Duodenal mucosa (tissue), 2 donors: Measurements from ENCODE around the gene LRMDA.
"Not testable (repeated sequence)": the region's sequence is repeated elsewhere in the genome, so short reads cannot be mapped to it uniquely, and the experiment has no call there.

ENCODE experiments used
- H3K27ac ChIP-seq: one replicate; pipeline ENCODE4 v1.7.0; 2013; ENCODE audit warnings: low read depth, low read length
- H3K27me3 ChIP-seq, 2 donors: one replicate each; pipeline ENCODE4 v1.7.0; 2013; ENCODE audit warnings: low read length in 2 of 2, control low read depth in 1 of 2; ENCODE audit not compliant: insufficient read depth in 2 of 2, control insufficient read depth in 1 of 2
- H3K36me3 ChIP-seq, 2 donors: one replicate each; pipeline ENCODE4 v1.7.0; 2013; ENCODE audit warnings: low read length in 2 of 2, control low read depth in 1 of 2; ENCODE audit not compliant: insufficient read depth in 2 of 2, control insufficient read depth in 1 of 2
- H3K4me1 ChIP-seq, 2 donors: one replicate each; pipeline ENCODE4 v1.7.0; 2013; ENCODE audit warnings: low read length in 2 of 2, control low read depth in 1 of 2; ENCODE audit not compliant: insufficient read depth in 2 of 2, control insufficient read depth in 1 of 2
- H3K4me3 ChIP-seq, 2 donors: one replicate each; pipeline ENCODE4 v1.7.0; 2013; ENCODE audit warnings: low read length in 2 of 2, low read depth in 1 of 2
- H3K9ac ChIP-seq, 2 donors: one replicate each; pipeline ENCODE4 v1.7.0; 2013; ENCODE audit warnings: low read length in 2 of 2, low read depth in 1 of 2
- H3K9me3 ChIP-seq, 2 donors: one replicate each; pipeline ENCODE4 v1.7.0; 2013; ENCODE audit warnings: low read length in 2 of 2, control low read depth in 1 of 2; ENCODE audit not compliant: control insufficient read depth in 1 of 2

LRMDA gene

DNA sequence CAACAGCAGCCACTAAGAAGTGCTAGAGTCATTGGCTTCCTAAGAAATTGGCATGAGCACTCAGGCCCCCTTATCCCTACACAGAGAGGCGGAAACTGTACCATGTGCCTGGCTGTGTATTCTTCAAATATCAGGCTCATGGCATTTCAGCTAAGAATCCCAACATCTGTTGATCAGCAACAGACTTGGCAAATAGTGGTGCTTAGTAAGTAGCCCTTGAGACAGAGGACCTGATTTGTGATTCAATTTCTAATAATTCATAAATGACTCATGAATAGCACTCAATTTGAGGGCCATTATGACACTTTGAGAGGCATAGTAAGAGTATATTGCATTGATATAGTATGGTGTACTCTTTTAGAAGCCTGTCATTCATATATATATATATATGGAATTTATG lies 309.1 kb downstream of the LRMDA start:
- Histone ChIP-seq H3K4me3 (no peak overlapping the region), H3K9me3 (no peaks in the 10 kb centered on the region), H3K27me3 (no peaks in the 10 kb centered on the region), H3K4me1 (no peaks in the 10 kb centered on the region), H3K9ac (no peak overlapping the region), H3K36me3 (no peaks in the 10 kb centered on the region), H3K27ac (no peak overlapping the region)

DNA sequence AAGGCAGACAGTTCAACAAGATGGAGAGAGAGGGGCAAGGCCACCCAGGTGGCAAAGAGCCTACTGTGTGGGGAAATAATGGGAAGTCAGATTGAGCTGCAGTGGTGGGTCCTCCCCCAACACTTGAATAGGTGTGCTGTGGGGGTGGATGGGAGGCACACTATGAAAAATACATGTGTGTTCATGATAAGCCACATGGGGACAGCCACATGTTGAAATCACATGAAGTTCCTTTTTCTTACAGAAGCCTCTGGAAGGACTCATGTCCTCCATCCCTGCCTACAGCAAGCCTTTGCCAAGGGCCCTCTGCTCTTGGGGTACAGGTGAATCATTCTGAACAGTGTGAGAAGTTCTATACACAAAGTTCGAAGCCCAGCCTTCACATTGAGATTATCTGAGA lies 310.9 kb downstream of the LRMDA start:
- no peaks in the 10 kb centered on the region for H3K27me3 ChIP-seq
- no peaks in the 10 kb centered on the region for H3K9me3 ChIP-seq
- no peak overlapping the region for H3K4me3 ChIP-seq
- no peak overlapping the region for H3K27ac ChIP-seq
- no peak overlapping the region for H3K9ac ChIP-seq
- no peaks in the 10 kb centered on the region for H3K4me1 ChIP-seq
- no peaks in the 10 kb centered on the region for H3K36me3 ChIP-seq

DNA sequence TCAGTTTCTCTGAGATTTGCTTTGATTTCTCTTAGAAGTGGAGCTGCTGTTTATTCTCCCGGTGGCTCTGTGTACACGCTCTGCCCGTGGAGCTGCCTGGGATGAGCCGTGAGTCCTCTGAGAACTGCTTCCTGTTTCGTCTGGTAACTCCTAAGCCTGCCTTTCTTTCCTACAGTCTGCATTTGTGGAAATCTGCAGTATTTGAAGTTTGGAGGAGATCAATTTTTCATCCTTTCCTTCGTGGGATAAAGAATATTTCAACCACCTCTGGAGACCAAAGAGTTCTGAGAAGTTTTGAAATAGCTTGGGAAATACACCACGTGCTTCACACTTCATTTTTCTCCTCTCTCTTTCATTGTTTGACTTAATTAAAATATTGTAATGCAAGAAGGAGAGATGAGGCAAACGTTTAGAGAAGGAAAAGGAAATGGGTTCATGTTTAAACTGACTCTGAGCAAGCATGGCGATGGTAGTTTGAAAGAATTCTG lies 311.9 kb downstream of the LRMDA start:
- Histone ChIP-seq H3K4me3 (no peak overlapping the region), H3K9ac (no peak overlapping the region), H3K9me3 (no peaks in the 10 kb centered on the region)

DNA sequence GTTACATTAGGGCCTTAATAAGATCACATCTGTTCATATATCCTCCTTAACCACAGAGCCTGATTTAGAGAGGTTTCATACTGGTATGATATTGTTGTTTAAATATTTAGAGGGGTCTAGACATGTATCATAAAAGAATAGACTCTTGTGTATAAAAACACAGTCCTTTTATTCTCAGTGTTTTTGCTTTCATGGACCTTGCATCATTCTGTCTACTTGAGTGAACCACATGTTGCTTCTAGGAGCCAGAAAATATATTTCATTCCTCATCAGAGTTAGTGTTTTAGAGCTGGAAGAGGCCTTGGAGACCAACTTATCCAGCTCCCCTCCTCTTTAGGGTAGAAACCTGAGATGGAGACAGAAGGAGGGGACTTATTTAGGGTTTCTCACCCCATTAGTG lies 312.8 kb downstream of the LRMDA start:
- H3K27ac ChIP-seq: no peak overlapping the region
- no peaks in the 10 kb centered on the region for H3K36me3 ChIP-seq
- no peak overlapping the region for H3K9ac ChIP-seq
- H3K27me3 ChIP-seq: no peaks in the 10 kb centered on the region
- H3K4me1 ChIP-seq: no peaks in the 10 kb centered on the region
- no peaks in the 10 kb centered on the region for H3K9me3 ChIP-seq
- no peak overlapping the region for H3K4me3 ChIP-seq

More for the DNA sequence above, 311.9 kb downstream of the LRMDA start:
- Histone ChIP-seq H3K36me3 (no peaks in the 10 kb centered on the region), H3K27me3 (no peaks in the 10 kb centered on the region), H3K27ac (no peak overlapping the region), H3K4me1 (no peaks in the 10 kb centered on the region)

DNA sequence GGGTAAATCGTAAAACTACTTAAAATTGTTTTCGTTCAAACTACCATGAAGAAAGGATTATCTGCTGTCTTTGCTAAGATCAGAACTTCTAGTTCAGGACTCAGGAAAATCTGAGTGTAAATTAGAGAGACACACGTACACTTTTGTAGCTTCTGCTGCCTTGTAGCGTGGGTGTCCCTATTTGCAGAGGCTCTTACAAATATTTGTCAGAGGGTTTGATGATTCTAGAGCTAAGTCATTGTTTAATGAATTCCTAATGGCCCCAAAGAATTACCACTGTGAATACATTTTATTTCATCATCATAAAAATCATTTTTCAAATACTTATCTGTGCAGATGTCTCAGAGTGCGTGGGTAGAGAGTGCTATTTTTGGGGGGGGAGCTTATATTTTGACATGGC lies 314.9 kb downstream of the LRMDA start:
- H3K9me3 ChIP-seq: no peaks in the 10 kb centered on the region
- no peaks in the 10 kb centered on the region for H3K4me1 ChIP-seq
- no peaks in the 10 kb centered on the region for H3K27me3 ChIP-seq
- no peak overlapping the region for H3K9ac ChIP-seq
- no peak overlapping the region for H3K4me3 ChIP-seq
- no peaks in the 10 kb centered on the region for H3K36me3 ChIP-seq
- no peak overlapping the region for H3K27ac ChIP-seq

DNA sequence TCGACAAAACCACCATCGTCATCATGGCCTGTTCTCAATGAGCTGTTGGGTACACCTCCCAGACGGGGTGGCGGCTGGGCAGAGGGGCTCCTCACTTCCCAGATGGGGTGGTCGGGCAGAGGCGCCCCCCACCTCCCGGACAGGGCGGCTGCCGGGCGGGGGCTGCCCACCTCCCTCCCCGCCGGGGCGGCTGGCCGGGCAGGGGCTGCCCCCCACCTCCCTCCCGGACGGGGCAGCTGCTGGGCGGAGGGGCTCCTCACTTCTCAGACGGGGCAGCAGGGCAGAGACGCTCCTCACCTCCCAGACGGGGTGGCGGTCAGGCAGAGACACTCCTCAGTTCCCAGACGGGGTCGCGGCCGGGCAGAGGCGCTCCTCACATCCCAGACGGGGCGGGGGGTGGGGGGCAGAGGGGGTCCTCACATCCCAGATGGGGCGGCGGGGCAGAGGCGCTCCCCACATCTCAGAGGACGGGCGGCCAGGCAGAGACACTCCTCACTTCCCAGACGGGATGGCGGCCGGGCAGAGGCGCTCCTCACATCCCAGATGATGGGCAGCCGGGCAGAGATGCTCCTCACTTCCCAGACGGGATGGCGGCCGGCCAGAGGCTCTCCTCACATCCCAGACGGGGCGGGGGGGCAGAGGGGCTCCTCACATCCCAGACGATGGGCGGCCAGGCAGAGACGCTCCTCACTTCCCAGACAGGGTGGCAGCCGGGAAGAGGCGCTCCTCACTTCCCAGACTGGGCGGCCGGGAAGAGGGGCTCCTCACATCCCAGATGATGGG lies 318.9 kb downstream of the LRMDA start:
- not testable (repeated sequence) for H3K27me3 ChIP-seq, H3K4me1 ChIP-seq, H3K4me3 ChIP-seq, H3K9me3 ChIP-seq, H3K27ac ChIP-seq, H3K36me3 ChIP-seq, H3K9ac ChIP-seq

DNA sequence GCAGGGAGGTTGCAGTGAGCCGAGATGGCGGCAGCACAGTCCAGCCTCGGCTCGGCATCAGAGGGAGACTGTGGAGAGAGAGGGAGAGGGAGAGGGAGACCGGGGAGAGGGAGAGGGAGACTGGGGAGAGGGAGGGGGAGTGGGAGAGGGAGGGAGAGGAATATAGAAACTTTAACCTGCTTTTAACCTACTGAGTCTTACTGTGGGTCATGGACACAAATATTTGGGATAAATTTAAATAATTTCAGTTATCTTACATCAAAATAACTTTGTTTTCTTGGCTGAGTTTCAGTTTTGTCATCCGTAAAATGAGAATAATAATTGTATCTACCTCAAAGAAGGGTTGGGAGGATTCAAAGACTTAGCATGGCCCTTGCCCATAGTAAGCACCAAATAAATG lies 319.8 kb downstream of the LRMDA start:
- Histone ChIP-seq H3K27ac (no peak overlapping the region), H3K36me3 (no peaks in the 10 kb centered on the region), H3K9me3 (no peaks in the 10 kb centered on the region), H3K4me1 (no peaks in the 10 kb centered on the region), H3K27me3 (no peaks in the 10 kb centered on the region), H3K4me3 (no peak overlapping the region), H3K9ac (no peak overlapping the region)

DNA sequence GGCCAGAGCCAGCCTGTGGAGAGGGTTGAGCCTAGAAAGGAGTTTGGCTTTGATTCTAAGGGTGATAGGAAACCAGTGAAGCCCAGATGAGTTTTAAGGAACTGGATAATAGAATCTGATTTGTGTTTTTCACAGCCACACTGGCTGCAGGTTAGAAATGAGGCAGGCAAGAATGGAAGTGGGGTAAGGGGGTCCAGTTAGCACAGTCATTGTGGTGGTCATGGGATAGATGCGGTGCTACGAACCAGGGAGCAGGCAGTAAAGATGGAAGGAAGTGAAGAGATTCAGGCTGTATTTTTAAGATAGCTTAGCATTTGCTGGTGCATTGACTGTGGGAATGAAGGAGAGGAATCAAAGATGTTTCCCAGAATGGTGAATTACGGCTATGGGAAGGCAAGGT lies 322.2 kb downstream of the LRMDA start:
- Histone ChIP-seq H3K4me1 (no peaks in the 10 kb centered on the region), H3K27me3 (no peaks in the 10 kb centered on the region), H3K9ac (no peak overlapping the region), H3K9me3 (no peaks in the 10 kb centered on the region), H3K4me3 (no peak overlapping the region), H3K36me3 (no peaks in the 10 kb centered on the region), H3K27ac (no peak overlapping the region)

DNA sequence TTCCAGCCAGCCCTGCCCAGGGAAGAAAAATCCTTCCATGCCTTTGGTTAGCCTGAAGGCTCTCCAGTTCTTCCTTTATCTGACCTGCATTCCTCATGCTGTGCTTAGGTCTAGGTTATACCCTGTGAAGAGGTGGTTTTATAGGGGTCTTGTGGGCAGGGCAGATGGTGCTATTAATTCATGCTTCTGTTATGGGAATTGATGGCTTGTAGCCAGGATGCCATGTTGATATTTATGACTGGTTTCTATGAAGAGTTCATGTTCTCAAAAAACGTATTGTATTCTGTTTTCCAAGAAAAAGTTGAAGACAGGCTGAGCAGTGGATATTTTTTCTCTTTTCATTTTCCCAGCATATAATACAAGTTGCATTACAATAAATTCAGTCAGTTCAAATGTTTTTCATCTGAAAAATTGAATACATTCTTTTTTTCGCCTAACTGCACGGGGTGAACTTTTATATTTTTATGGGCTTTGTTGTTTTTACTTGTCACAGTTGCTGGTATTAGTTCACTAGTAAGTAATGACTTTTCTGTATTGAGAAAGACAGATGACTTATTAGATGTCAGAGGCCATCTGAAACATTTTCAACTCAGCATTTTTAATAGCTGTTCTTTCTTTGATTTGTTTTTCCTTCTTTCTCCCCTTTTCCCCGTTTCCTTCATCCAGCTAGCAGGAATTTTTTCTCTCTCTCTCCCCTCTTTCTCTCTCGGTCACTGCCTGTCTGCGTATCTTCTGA lies 322.8 kb downstream of the LRMDA start:
- no peaks in the 10 kb centered on the region for H3K4me1 ChIP-seq
- no peaks in the 10 kb centered on the region for H3K36me3 ChIP-seq
- no peak overlapping the region for H3K4me3 ChIP-seq
- H3K27me3 ChIP-seq: no peaks in the 10 kb centered on the region
- H3K9ac ChIP-seq: no peak overlapping the region
- no peak overlapping the region for H3K27ac ChIP-seq
- no peaks in the 10 kb centered on the region for H3K9me3 ChIP-seq

DNA sequence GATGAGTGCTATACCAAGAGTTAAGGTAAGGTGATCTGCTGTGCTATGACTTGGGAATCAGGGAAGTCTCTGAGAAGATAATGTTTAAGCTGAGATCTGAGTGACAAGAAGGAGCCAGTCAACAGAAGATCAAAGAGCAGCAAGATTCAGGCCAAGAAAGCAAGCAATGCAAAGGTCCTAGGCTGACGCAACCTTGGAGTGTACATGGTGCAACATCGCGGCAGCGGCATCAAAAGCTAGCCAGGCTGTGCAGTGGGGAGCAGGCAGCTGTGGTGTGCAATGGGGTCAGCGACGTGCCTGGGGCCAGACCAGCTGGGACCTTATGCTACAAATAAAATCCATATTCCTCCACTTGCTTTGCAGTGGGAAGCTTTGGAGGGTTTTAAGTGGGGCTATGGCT lies 324.1 kb downstream of the LRMDA start:
- no peak overlapping the region for H3K4me3 ChIP-seq
- H3K27ac ChIP-seq: no peak overlapping the region
- H3K9me3 ChIP-seq: no peaks in the 10 kb centered on the region
- H3K27me3 ChIP-seq: no peaks in the 10 kb centered on the region
- no peaks in the 10 kb centered on the region for H3K36me3 ChIP-seq
- H3K4me1 ChIP-seq: no peaks in the 10 kb centered on the region
- H3K9ac ChIP-seq: no peak overlapping the region
